GM11168 (cell line): ENCODE data around the gene ARF1.

ENCODE experiments used
- in situ Hi-C: fragments of 300-500 bp; cut with MboI; formaldehyde crosslinking; loops from one replicate; pipeline ENCODE4 v1.12.0; 2022; ENCODE audit warnings: low sequenced_read_pairs; ENCODE audit not compliant: unreplicated experiment

The ARF1 gene

GRCh38 chr1:228084325-228084724, 1.8 kb downstream of the ARF1 start:
- in situ Hi-C loops, result no loop called here

GRCh38 chr1:228084797-228085196, 2.3 kb downstream of the ARF1 start:
- in situ Hi-C loops, result no loop called here

GRCh38 chr1:228085287-228085951, 2.9 kb downstream of the ARF1 start:
- in situ Hi-C loops, result no loop called here

GRCh38 chr1:228087771-228088251, 5.3 kb downstream of the ARF1 start:
- in situ Hi-C loops, result no loop called here

DNA sequence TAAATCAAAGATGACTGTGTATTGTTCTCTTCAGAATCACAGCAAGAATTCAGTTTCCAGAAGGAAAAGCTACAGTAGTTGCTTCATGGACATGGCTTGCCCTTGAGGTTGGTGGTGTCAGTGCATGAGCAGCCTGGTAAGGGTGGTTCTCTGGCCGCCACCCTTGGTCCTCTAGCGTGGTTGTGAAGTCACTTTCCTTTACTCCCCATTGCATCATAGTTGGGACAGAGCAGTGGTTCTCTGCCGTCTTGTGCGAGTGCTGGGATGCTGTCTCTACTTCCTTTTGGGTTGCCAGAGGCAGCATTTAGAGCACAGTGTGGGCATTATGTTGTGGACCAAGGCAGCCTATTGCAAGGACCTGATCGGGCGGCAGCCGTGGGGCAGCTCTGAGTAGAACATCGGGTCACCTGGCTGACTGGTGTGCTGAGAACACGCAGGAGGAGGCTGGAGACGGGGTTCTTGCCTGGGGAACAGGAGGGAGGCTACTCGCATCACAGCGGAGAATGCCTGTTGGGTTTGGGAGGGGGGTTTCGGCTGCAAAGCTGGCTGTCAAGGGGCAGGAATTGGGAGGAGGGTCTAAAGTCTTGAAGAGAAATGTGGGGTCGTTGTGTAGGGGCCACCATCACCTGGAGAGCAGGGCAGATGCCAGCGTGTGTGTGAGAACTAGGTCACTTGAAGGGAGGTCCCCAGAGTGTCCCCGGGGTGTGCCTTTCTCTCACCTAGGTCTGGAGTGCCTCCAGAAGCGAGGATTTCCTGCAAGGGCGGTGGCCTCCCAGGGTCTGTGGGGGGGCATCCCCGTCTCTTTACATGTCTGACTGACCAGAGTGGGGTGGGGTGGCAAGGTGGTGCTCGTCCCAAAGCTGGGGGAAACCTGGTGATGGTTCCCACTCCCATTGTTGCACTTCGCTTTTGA, 6.3 kb downstream of the ARF1 start:
- in situ Hi-C loops, result no loop called here

GRCh38 chr1:228089519-228090380, 7.2 kb downstream of the ARF1 start:
- in situ Hi-C loops, result no loop called here

DNA sequence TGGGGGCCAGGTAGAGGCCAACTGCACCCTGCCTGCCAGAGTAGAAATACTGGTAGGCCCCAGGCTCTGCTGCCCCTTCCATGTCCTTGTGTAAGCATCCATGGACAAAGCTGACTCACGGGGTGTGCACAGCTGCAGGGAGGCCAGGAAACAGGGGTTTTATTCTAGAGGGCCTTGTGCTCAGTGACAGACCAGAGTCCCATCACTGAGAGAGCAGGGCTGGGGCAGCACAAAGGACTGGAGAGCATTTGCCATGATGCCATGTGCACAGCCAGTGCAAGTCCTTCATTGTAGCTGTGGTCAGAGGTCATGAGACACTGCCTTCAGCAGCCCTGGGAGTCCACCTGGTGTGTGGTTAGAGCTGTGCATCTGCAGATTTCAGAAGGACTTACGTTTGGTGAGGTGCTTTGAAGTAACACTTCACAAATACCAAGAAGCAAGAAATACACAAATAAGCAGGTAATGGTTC, 8.1 kb downstream of the ARF1 start:
- in situ Hi-C loops, result no loop called here

DNA sequence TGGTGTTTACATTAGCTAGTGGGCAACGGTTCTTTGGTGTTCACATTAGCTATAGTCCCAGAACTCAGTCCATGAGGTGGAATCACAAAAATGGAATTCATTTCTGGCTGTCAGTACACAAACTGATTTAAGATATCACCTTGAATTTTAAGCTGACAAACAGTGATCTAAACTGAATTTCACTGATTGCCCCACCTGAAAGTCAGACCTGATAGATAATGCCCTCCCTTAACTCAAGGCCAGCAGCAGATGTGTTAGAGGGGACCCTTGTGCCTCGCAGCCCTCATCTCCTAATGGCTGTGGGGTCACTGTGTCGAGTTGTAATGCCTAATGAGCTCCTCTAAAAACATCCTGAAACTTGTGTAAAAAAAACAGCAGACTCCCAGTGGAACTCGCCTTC, 8.6 kb downstream of the ARF1 start:
- in situ Hi-C loops, result no loop called here

- in situ Hi-C loops, result no loop called here
Measured at GRCh38 chr1:228092342-228093049, 10.0 kb downstream of the ARF1 start.

GRCh38 chr1:228093050-228093906, 10.8 kb downstream of the ARF1 start:
- in situ Hi-C loops, result no loop called here

GRCh38 chr1:228094432-228095016, 12.0 kb downstream of the ARF1 start:
- in situ Hi-C loops, result no loop called here

GRCh38 chr1:228095161-228095560, 12.7 kb downstream of the ARF1 start:
- in situ Hi-C loops, result no loop called here

GRCh38 chr1:228095938-228096337, 13.4 kb downstream of the ARF1 start:
- in situ Hi-C loops, result no loop called here

GRCh38 chr1:228096416-228097332, 14.2 kb downstream of the ARF1 start:
- in situ Hi-C loops, result no loop called here

GRCh38 chr1:228097333-228098081, 15.0 kb downstream of the ARF1 start:
- in situ Hi-C loops, result no loop called here

GRCh38 chr1:228098323-228098931, 15.9 kb downstream of the ARF1 start:
- in situ Hi-C loops, result no loop called here
